Right cardiac atrium (tissue), 5 donors: ENCODE results near the gene PCBP4. TPM values are rescaled to one million over a fixed set of nuclear protein-coding genes. Genes with fewer than 3 reads are reported as not detected.
A peak's percentile ranks its signal among the peaks of the same experiment; 100 is the strongest.

Experiments used
- ATAC-seq, 2 donors: fragments of 200-7000 bp; cut with Tn5 transposase; one replicate each; pipeline versions ENCODE4 v1.8.0 to v1.9.1; 2020; ENCODE audit warnings: moderate library complexity in 2 of 2, mild to moderate bottlenecking in 1 of 2
- DNase-seq, 3 donors: peaks; one replicate each; pipeline ENCODE4 v3.0.0-alpha.2; 2020
- H3K27ac ChIP-seq: one replicate; pipeline ENCODE4 v1.5.1; 2013; ENCODE audit warnings: mild to moderate bottlenecking, low read length, control low read depth, moderate library complexity
- H3K27me3 ChIP-seq: one replicate; pipeline ENCODE4 v1.6.1; 2013; ENCODE audit not compliant: control insufficient read depth, insufficient read depth
- H3K4me1 ChIP-seq: one replicate; pipeline ENCODE4 v1.6.1; 2013; ENCODE audit warnings: low read length; ENCODE audit not compliant: control insufficient read depth, insufficient read depth
- H3K4me3 ChIP-seq: one replicate; pipeline ENCODE4 v1.5.1; 2013; ENCODE audit warnings: low read length, control low read depth
- H3K9me3 ChIP-seq: one replicate; pipeline ENCODE4 v1.6.1; 2013; ENCODE audit warnings: low read length; ENCODE audit not compliant: control insufficient read depth
- WGBS: extraction: QIAGEN DNeasy Blood & Tissue Kit; methylation state at CpG from one replicate; pipeline ENCODE4 v1.1.7; 2013; 5-methylcytosine and 5-hydroxymethylcytosine counted together
- intact Hi-C, 4 donors: fragments of 100-400 bp; cut with DNase I; formaldehyde crosslinking; loops; one replicate each; pipeline versions ENCODE4 v1.11.0 to v1.14.0; 2022 to 2023
- polyA plus RNA-seq: library from polyadenylated mRNA; stranded (reverse); fragments of 200-250 nt; gene quantifications from one replicate; pipeline ENCODE4 v1.2.3, GENCODE V29; 2013
- total RNA-seq, 4 donors: library from RNA; stranded (reverse); fragmentation: NEBNext Ultra II Directional; extraction: Animal tissue kit (Norgen Biotek cat#: 25700); gene quantifications; one replicate each; pipeline ENCODE4 v1.2.1, GENCODE V29; 2021
- donor health status: healthy with polysubstance abuse.
- donor health status: DM: no; HTN: yes; CAD: no.
- donor health status: DM: no; HTN: no; CAD: no.
- donor health status: DM: no; HTN: yes; CAD: no; lungs with severe emphysema.
- donor health status: DM: yes; HTN: yes; CAD: no.

The PCBP4 gene
- total and polyA plus RNA-seq, 5 donors: 62.2 to 88.1 (median 72.7) TPM

DNA sequence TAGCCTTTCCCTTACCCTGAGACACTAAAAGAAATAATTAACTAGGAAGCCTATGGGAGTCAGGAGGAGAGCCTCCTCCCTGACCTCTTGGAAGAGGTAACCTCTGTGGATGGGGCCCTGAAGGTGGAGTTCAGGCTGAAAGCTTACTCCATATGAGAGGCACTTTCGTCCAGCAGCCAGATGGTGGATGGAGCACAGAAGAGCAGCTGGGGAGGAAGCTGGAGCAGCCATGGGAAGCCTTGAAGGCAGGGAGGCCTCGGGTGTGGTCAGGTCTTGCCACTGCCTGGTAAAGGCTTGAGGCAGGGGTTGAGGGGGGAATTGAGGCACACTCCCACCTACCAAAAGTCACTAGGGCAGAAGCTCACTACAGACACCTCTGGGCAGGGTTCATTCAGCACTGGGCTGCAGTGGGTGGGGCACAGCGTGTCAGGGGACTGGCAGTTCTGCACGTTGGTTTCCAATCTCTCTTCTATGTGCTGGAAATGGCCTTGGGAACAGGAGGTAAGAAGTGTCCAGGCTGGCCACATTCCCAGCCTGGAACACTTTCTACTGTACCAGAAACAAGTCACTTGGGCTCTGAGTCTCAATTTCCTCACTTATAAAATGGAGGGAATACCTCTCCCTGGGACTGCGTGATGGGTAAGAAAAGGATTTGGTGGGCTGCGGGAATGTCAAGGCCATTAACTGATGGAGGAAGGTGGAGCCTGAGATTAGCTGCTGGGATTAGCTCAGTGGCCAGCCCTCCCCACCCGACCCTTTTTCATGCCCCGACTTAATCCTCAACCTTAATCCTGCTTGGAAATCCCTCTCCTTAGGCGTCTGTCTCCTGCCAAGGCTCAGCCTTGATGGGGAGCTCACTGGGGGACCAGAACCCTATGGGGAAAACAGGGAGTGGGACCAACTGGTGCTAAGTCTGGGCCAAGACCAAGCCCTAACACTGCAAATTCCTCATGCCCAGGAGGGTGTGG lies 5.4 kb downstream of the PCBP4 start:
- Histone ChIP-seq H3K27me3 (no peaks in the 10 kb centered on the region), H3K4me3 (no peak overlapping the region), H3K27ac (peak overlapping the region; percentile 66), H3K9me3 (no peaks in the 10 kb centered on the region), H3K4me1 (peaks cover 33% of the 10 kb centered on the region)
- WGBS: 56% methylated on average over 9 of the region's 9 CpGs
- intact Hi-C loops: no loop called here
- DNase-seq (peak in 2 of 3 donors; percentile 74 to 82), ATAC-seq (peak; percentile 41 to 62)

DNA sequence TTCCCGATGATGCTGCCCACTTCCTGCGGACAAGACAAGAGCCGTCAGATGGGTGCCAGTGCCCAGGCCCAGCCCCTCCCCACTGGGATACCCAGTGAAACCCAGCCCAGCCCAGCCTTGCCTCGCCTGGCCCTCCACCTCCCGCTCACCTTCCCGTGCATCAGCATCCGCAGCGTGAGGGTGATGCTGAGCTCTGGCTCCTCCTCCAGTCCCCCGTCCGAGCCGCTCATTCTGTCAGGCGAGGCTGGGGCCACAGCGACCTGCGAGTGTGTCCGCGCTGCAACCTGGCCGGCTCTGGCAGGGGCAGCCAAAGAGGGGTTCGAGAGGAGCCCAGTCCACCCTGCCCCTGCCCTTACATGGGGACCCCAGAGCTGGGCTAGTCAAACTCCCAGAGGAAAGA lies 6.2 kb downstream of the PCBP4 start:
- Histone ChIP-seq H3K4me1 (peaks cover 32% of the 10 kb centered on the region), H3K9me3 (no peaks in the 10 kb centered on the region), H3K4me3 (no peak overlapping the region), H3K27me3 (no peaks in the 10 kb centered on the region), H3K27ac (no peak overlapping the region)
- WGBS: 91% methylated on average over 18 of the region's 18 CpGs
- no peak for ATAC-seq
- peak in 2 of 3 donors; percentile 41 to 63 for DNase-seq
- intact Hi-C loops: no loop called here

DNA sequence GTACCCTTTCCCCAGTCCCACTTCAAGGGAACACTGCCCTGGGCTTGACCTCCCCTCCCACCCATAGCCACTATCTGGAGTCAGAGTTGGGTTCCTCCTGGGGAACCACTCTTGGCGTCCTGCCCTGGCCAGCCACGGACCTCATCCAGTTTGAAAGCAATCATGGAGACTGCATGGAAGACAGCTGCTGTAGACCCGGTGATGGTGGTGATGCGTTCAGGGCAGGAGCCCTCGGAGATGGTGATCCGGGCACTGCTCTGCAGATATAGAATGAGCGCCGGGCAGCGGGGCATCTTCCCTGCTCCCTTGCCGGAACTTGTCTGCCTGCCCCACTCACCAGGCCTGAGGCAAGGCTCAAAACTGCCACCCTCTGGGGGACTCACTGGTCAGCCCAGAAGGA lies 6.9 kb downstream of the PCBP4 start:
- Histone ChIP-seq H3K4me3 (no peak overlapping the region), H3K27me3 (no peaks in the 10 kb centered on the region), H3K9me3 (no peaks in the 10 kb centered on the region), H3K4me1 (peaks cover 31% of the 10 kb centered on the region), H3K27ac (no peak overlapping the region)
- intact Hi-C loops: no loop called here
- DNase-seq: peak in 2 of 3 donors; percentile 61 to 69
- no peak for ATAC-seq
- 81% methylated on average over 10 of the region's 10 CpGs for WGBS

DNA sequence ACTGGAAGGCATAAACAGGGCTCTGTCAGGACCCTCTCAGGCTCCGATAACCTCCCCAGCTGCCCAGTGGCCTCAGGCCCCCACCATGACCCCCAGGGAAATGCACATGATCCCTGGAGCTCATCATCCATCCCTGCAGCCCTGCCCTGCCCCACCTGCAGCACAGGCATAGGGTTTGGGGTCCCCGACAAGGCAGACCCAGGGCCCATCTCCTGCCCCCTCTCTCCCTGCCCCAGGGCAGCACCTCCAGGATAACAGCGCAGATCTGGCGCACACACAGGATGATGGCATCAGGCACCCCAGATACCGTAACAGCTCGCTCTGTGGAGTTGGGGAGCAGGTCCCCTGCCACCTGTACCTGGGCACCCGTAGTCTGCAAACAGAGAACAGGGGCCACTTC lies 7.6 kb downstream of the PCBP4 start:
- Histone ChIP-seq H3K27ac (no peak overlapping the region), H3K9me3 (no peaks in the 10 kb centered on the region), H3K4me3 (no peak overlapping the region), H3K27me3 (no peaks in the 10 kb centered on the region), H3K4me1 (peaks cover 24% of the 10 kb centered on the region)
- DNase-seq (peak in 2 of 3 donors; percentile 31 to 51), ATAC-seq (no peak)
- intact Hi-C loops: no loop called here
- 98% methylated on average over 7 of the region's 7 CpGs for WGBS

DNA sequence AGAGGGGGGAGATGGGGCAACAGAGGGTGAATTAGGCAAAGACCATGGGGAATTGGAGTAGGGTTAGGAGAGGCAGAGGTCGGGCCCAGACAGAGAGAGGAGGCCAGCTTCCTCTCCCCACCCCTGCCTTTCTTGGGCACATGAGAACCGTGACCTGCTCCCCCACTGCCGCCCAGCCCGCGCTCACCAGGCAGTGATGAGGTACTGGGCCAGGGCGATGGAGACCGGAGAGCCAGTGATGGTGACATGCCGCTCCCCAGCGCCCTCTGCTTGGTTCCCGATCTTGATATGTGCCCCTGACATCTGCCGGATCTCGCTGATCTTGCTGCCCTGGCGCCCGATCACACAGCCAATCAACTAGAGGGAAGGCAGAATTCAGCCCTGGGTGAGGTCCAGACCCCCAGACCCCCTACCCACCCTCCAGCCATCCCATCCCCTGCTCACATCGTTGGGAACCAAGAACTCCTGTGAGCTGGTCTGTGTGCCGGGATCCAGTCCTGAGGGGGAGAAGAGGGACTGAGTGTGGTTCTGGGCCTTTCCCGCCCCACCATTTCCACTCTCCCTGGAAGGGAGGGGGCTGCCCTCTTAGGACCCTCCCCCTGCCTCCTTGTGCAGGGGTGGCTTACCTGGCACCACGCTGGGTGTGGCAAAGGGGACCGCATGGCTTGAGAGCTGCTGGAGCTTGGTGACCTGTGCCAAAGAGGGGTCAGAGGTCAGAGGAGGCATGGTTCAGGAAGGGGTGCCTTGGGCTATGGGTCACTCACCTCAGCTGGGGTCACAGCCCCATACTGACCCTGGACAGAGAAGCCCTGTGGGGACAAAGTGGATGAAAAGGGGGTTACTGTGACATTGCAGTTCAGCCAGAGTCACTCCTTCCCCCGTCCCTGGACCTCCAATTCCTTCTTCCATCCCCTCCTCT lies 8.4 kb downstream of the PCBP4 start:
- WGBS: 93% methylated on average over 20 of the region's 20 CpGs
- peak in 2 of 3 donors; percentile 41 to 42 for DNase-seq

DNA sequence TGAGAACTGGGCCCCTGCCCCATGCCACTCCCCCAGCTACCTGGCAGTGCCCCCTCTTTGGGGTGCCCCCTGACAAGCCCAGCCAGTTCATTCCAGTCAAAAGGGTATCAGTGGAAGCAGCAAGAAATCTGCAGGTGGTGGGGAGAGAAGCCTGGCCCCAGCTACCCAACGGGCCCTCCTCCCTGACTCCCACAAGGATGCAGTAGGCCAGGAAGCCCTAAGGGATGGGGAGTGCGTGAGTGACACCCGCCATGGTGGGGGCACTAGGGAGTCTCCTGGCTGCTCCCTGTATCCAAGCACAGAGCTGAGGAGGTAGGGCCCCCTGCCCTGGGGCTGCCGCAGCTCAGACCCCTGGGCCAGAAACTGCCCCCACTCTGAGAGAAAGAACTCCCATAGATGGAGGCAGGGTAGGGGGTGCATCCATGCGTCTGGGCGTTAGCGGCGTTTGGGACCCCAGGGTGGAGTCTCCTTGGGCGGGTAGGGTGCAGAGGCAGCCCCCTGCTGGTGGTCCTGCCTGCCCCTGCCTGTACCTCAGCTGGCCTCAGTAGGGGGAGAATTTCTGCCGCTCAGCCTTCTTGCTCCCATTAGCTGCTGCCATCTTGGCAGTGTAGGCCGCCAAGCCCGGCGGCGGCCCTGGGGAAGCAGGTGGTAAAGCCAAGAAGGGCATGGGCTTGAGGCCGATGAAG lies 9.6 kb downstream of the PCBP4 start:
- H3K4me1 ChIP-seq: peaks cover 9% of the 10 kb centered on the region
- no peak overlapping the region for H3K27ac ChIP-seq
- WGBS: 92% methylated on average over 15 of the region's 15 CpGs
- H3K27me3 ChIP-seq: no peaks in the 10 kb centered on the region
- intact Hi-C loops: no loop called here
- ATAC-seq (no peak), DNase-seq (peak in 2 of 3 donors; percentile 53 to 61)
- no peaks in the 10 kb centered on the region for H3K9me3 ChIP-seq
- H3K4me3 ChIP-seq: no peak overlapping the region

More for the DNA sequence above, 8.4 kb downstream of the PCBP4 start:
- Histone ChIP-seq H3K4me1 (peaks cover 17% of the 10 kb centered on the region), H3K9me3 (no peaks in the 10 kb centered on the region), H3K27ac (no peak overlapping the region), H3K4me3 (no peak overlapping the region), H3K27me3 (no peaks in the 10 kb centered on the region)
- intact Hi-C loops: no loop called here
- no peak for ATAC-seq

DNA sequence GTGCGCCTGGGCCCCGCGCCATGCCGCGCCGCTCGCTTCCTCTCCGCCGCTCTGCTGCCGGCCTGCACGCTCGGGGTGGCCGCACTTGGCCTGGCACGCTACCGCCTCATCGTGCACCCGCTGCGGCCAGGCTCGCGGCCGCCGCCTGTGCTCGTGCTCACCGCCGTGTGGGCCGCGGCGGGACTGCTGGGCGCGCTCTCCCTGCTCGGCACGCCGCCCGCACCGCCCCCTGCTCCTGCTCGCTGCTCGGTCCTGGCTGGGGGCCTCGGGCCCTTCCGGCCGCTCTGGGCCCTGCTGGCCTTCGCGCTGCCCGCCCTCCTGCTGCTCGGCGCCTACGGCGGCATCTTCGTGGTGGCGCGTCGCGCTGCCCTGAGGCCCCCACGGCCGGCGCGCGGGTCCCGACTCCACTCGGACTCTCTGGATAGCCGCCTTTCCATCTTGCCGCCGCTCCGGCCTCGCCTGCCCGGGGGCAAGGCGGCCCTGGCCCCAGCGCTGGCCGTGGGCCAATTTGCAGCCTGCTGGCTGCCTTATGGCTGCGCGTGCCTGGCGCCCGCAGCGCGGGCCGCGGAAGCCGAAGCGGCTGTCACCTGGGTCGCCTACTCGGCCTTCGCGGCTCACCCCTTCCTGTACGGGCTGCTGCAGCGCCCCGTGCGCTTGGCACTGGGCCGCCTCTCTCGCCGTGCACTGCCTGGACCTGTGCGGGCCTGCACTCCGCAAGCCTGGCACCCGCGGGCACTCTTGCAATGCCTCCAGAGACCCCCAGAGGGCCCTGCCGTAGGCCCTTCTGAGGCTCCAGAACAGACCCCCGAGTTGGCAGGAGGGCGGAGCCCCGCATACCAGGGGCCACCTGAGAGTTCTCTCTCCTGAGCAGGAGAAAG lies 11.1 kb downstream of the PCBP4 start:
- DNase-seq: peak; percentile 70 to 90 (median 88)
- intact Hi-C loops: no loop called here
- Histone ChIP-seq H3K9me3 (no peaks in the 10 kb centered on the region), H3K4me3 (peak overlapping the region; percentile 8), H3K27me3 (no peaks in the 10 kb centered on the region), H3K4me1 (peaks cover 2% of the 10 kb centered on the region), H3K27ac (peak overlapping the region; percentile 19)
- ATAC-seq: peak; percentile 78 to 83
- 3% methylated on average over 97 of the region's 97 CpGs for WGBS

DNA sequence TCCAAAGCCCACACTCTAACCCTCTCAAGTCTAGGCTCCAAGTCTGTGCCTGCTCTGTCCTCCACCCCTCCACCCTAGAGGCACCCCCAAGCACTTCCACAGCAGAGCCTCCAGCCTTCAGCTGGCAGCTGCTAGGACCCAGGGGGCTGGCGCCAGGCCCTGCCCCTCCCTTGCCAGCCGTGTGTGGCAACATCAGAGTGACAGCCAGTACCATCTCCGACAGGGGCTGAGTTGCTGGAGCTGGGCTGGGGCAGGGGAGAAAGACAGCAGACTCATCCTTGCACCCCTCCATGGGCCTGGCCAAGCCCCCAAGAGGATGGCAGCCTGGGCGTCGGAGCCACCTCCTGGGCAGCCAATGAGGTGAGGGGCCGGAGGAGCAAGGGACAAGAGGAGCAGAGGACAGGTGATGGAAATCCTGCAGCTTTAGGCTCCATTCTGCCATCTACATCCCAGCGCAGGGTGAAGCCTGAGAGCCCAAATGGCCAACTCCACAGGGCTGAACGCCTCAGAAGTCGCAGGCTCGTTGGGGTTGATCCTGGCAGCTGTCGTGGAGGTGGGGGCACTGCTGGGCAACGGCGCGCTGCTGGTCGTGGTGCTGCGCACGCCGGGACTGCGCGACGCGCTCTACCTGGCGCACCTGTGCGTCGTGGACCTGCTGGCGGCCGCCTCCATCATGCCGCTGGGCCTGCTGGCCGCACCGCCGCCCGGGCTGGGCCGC lies 11.9 kb downstream of the PCBP4 start, which contains the start of gene GPR62:
TSS of gene GPR62 (plus strand) at position 207 of the 718 bp plus-strand sequence. CDS start at position 479, 272 bp downstream.
- H3K27me3 ChIP-seq: no peaks in the 10 kb centered on the region
- H3K27ac ChIP-seq: peak within 1 kb of the TSS; percentile 19
- no peaks in the 10 kb centered on the region for H3K9me3 ChIP-seq
- WGBS: 27% methylated on average over 33 of the region's 33 CpGs
- ATAC-seq (peak in 1 of 2 donors; percentile 15), DNase-seq (peak in 1 of 3 donors; percentile 69)
- intact Hi-C loops: no loop called here
- peaks cover 2% of the 10 kb centered on the region for H3K4me1 ChIP-seq
- H3K4me3 ChIP-seq: peak within 1 kb of the TSS; percentile 8

DNA sequence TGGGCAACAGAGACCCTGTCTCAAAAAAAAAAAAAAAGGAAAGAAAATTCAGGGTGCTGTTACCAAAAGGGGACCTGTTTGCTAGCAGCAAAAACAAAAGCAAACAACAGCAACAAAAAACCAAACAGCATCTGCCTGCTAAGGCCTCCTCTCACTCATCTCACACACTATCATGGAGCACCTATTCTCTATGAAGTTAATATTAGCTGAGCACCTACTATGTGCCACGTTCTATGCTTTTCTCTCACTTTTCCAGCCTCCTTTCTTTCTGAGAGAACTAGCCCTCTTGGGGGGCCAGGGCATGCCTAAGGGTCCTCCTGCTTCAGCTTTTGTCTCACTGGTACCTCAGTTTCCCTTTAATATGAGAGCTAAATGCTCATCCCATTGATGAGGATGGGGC lies 12.5 kb downstream of the PCBP4 start:
- Histone ChIP-seq H3K9me3 (no peaks in the 10 kb centered on the region), H3K4me3 (no peak overlapping the region)
- WGBS: 84% methylated on average over 1 of the region's 1 CpG

More for the DNA sequence above, 12.5 kb downstream of the PCBP4 start:
- DNase-seq (no peak), ATAC-seq (no peak)
- intact Hi-C loops: no loop called here
- H3K4me1 ChIP-seq: peaks cover 2% of the 10 kb centered on the region
- H3K27me3 ChIP-seq: no peaks in the 10 kb centered on the region
- H3K27ac ChIP-seq: no peak overlapping the region
